RWPE2 (cell line): ENCODE results near the gene PFKP.

Experiments
- ATAC-seq: fragments of 200-7000 bp; cut with Tn5 transposase; 3 replicates; pipeline ENCODE4 v1.9.1; 2021; ENCODE audit warnings: low read depth
- DNase-seq: peaks from one replicate; pipeline ENCODE4 v3.0.0-alpha.2; 2020; ENCODE audit warnings: low spot score
- H3K27ac ChIP-seq: fragments of 450-650 bp; 2 replicates; pipeline ENCODE4 v1.5.1; 2017; ENCODE audit warnings: mild to moderate bottlenecking; ENCODE audit not compliant: poor library complexity, severe bottlenecking
- H3K27me3 ChIP-seq: fragments of 250-450 bp; sonication (Bioruptor Pico); 2 replicates; pipeline ENCODE4 v1.5.1; 2021; ENCODE audit warnings: mild to moderate bottlenecking, moderate library complexity; ENCODE audit not compliant: insufficient read depth, poor library complexity, severe bottlenecking
- H3K36me3 ChIP-seq: fragments of 250-450 bp; sonication (Bioruptor Pico); 2 replicates; pipeline ENCODE4 v1.5.1; 2020; ENCODE audit warnings: low read depth, mild to moderate bottlenecking, moderate library complexity
- H3K4me1 ChIP-seq: fragments of 250-450 bp; sonication (Bioruptor Pico); 2 replicates; pipeline ENCODE4 v1.5.1; 2021; ENCODE audit warnings: mild to moderate bottlenecking, moderate library complexity; ENCODE audit not compliant: insufficient read depth, poor library complexity, severe bottlenecking
- H3K4me3 ChIP-seq: fragments of 250-450 bp; sonication (Bioruptor Pico); 2 replicates; pipeline ENCODE4 v1.5.1; 2021; ENCODE audit warnings: mild to moderate bottlenecking, moderate library complexity; ENCODE audit not compliant: severe bottlenecking
- H3K9me3 ChIP-seq: fragments of 250-450 bp; sonication (Bioruptor Pico); 2 replicates; pipeline ENCODE4 v1.5.1; 2021; ENCODE audit warnings: mild to moderate bottlenecking, moderate library complexity; ENCODE audit not compliant: severe bottlenecking
- TF ChIP-seq, protein P1 (sequence below): fragments of 450-650 bp; IDR thresholded peaks from one replicate; pipeline ENCODE4 v1.5.1; 2017; ENCODE audit warnings: mild to moderate bottlenecking, moderate library complexity; ENCODE audit not compliant: poor library complexity, severe bottlenecking

PFKP gene

DNA sequence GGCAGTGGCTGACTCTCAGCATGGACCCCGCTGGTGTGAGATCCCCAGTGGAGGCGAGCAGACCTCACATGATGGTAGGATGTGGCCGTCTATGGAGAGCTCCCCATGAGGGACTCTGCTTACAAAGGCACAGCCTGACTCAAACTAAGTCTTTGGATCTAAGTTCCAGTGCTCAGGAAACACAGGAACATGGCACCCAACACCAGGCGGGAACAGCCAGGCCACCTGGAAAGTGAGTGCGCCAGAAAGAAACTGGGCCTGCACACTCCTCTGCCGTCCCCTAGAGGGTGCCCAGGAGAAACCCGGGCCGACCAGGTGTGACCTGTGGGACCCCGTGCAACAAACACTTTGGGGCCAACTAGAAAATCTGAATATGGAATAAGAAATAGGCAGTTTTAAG, 95.2 kb downstream of the PFKP start:
- ATAC-seq: no peak
- TF ChIP-seq, protein P1, sequence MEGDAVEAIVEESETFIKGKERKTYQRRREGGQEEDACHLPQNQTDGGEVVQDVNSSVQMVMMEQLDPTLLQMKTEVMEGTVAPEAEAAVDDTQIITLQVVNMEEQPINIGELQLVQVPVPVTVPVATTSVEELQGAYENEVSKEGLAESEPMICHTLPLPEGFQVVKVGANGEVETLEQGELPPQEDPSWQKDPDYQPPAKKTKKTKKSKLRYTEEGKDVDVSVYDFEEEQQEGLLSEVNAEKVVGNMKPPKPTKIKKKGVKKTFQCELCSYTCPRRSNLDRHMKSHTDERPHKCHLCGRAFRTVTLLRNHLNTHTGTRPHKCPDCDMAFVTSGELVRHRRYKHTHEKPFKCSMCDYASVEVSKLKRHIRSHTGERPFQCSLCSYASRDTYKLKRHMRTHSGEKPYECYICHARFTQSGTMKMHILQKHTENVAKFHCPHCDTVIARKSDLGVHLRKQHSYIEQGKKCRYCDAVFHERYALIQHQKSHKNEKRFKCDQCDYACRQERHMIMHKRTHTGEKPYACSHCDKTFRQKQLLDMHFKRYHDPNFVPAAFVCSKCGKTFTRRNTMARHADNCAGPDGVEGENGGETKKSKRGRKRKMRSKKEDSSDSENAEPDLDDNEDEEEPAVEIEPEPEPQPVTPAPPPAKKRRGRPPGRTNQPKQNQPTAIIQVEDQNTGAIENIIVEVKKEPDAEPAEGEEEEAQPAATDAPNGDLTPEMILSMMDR: peak; percentile 20
- Histone ChIP-seq H3K9me3 (no peaks in the 10 kb centered on the region), H3K27me3 (no peaks in the 10 kb centered on the region), H3K36me3 (peaks cover 80% of the 10 kb centered on the region), H3K4me3 (no peak overlapping the region), H3K27ac (no peak overlapping the region), H3K4me1 (no peaks in the 10 kb centered on the region)
- DNase-seq: no peak

DNA sequence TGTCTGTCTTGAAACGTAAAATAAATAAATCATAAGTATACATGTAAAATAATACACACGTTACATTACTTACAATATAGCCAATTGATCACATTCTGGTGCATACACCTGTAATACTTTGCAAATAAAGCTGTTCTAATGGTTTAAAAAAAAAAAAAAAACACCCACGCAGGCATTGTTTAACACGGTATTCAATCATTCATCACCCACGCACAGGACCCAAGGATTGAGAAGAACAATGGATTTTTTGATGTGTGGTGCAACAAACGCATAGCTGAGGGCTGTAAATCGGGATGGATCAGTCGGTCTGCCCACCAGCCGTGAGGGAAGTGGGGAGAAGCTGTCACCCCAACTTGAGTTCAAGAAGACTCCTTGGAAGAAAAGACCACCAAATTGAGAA, 96.5 kb downstream of the PFKP start:
- ATAC-seq (no peak), DNase-seq (no peak)
- Histone ChIP-seq H3K4me1 (no peaks in the 10 kb centered on the region), H3K36me3 (peaks cover 80% of the 10 kb centered on the region), H3K4me3 (no peak overlapping the region), H3K27ac (no peak overlapping the region), H3K27me3 (no peaks in the 10 kb centered on the region), H3K9me3 (no peaks in the 10 kb centered on the region)
- TF ChIP-seq, protein P1: no peak

DNA sequence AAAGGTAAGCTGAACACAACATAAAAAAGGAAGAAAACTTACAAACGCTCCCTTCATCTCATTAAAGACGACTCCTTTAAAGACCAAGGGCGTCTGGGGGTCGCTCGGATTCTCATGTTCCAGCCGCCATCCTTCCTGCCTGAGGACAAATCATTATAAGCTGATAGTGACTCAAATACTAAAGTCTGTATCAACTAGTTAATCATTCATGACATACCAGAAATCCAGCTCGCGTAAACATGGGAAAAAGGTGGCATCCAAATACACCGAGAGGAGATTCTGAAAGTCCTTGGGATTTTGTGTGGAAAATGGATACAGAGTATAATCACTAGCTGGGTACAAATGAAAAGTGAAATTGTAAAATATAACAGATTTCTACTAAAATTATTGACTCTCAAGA, 97.8 kb downstream of the PFKP start:
- TF ChIP-seq, protein P1: no peak
- H3K27me3 ChIP-seq: no peaks in the 10 kb centered on the region
- H3K9me3 ChIP-seq: no peaks in the 10 kb centered on the region
- H3K4me3 ChIP-seq: no peak overlapping the region
- ATAC-seq: no peak
- H3K27ac ChIP-seq: no peak overlapping the region
- peaks cover 84% of the 10 kb centered on the region for H3K36me3 ChIP-seq
- no peaks in the 10 kb centered on the region for H3K4me1 ChIP-seq
- DNase-seq: no peak

DNA sequence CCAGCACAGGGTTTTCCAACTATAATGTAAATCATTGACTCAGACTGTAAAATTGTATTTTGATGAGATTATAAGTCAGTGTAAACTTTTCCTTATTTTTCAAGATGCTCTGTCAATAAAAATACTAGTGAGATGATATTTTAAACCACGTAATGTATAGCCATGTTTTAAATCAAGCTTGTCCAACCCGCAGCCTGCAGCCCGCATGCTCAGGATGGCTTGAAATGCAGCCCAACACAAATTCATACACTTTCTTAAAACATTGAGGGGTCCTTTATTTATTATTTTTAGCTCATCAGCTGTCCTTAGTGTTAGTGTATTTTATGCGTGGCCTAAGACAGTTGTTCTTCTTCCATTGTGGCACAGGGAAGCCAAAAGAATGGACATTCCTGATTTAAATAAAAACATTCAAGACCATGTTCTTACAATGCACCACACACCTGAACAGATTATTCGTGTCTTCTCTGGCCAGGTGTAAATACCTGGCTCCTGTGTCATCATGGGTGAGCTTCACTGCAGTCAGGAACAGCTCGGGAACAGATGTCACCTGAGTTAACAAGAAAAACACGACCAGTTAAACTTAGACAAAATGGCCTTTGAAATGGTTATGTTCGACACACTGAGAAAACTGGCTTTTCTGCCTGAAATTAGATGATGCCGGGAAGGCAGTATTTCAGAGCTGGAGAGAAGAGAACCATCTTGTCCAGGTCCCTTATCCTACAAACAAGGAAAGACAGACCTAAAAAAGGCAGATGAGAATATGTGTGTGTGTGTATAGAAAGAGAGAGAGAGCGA, 99.3 kb downstream of the PFKP start:
- H3K4me3 ChIP-seq: no peak overlapping the region
- no peaks in the 10 kb centered on the region for H3K9me3 ChIP-seq
- H3K36me3 ChIP-seq: peaks cover 84% of the 10 kb centered on the region
- peaks cover 3% of the 10 kb centered on the region for H3K4me1 ChIP-seq
- TF ChIP-seq, protein P1: no peak
- no peak overlapping the region for H3K27ac ChIP-seq
- ATAC-seq: no peak
- H3K27me3 ChIP-seq: no peaks in the 10 kb centered on the region
- no peak for DNase-seq
